Natural killer cell (primary cell): ENCODE data around the gene KMO. TPM values are rescaled to one million over a fixed set of nuclear protein-coding genes. Genes with fewer than 3 reads are reported as not detected.

Experiments
- ATAC-seq, 3 donors: fragments of 150-1000 bp in 2 of 3; fragments of 200-7000 bp in 1 of 3; cut with Tn5 transposase; 1 replicate in 1 of 3; 2 replicates in 2 of 3; pipeline ENCODE4 v1.10.0; 2021; ENCODE audit warnings: mild to moderate bottlenecking in 2 of 3, moderate library complexity in 2 of 3
- DNase-seq, 2 donors: peaks; one replicate each; pipeline versions ENCODE4 v3.0.0 to v3.0.0-alpha.2; 2013 to 2021; ENCODE audit warnings: mixed read lengths in 1 of 2
- H3K27ac ChIP-seq: one replicate; pipeline ENCODE4 v1.5.1; 2013; ENCODE audit warnings: mild to moderate bottlenecking, low read length
- H3K27me3 ChIP-seq: one replicate; pipeline ENCODE4 v1.6.1; 2013; ENCODE audit warnings: low read length; ENCODE audit not compliant: control insufficient read depth, insufficient read depth
- H3K36me3 ChIP-seq: one replicate; pipeline ENCODE4 v1.6.1; 2013; ENCODE audit warnings: low read length; ENCODE audit not compliant: control insufficient read depth, insufficient read depth
- H3K4me1 ChIP-seq: one replicate; pipeline ENCODE4 v1.6.1; 2013; ENCODE audit warnings: low read length; ENCODE audit not compliant: control insufficient read depth, insufficient read depth
- H3K4me3 ChIP-seq: one replicate; pipeline ENCODE4 v1.5.1; 2013; ENCODE audit warnings: low read length
- H3K9me3 ChIP-seq: one replicate; pipeline ENCODE4 v1.6.1; 2013; ENCODE audit warnings: low read length; ENCODE audit not compliant: control insufficient read depth, insufficient read depth
- H3K27ac Mint-ChIP-seq, 2 donors: one replicate each; pipeline ENCODE4 v1.8.0; 2022; ENCODE audit warnings: mild to moderate bottlenecking in 2 of 2, mixed read lengths in 2 of 2, moderate library complexity in 1 of 2
- H3K27me3 Mint-ChIP-seq, 2 donors: one replicate each; pipeline ENCODE4 v1.8.0; 2022; ENCODE audit warnings: low read depth in 2 of 2, mixed read lengths in 2 of 2
- H3K36me3 Mint-ChIP-seq: one replicate; pipeline ENCODE4 v1.8.0; 2022; ENCODE audit warnings: mixed read lengths
- H3K4me1 Mint-ChIP-seq, 2 donors: one replicate each; pipeline ENCODE4 v1.8.0; 2022; ENCODE audit warnings: mixed read lengths in 2 of 2
- H3K4me3 Mint-ChIP-seq: one replicate; pipeline ENCODE4 v1.8.0; 2022; ENCODE audit warnings: mild to moderate bottlenecking, moderate library complexity, mixed read lengths
- H3K9me3 Mint-ChIP-seq, 2 donors: one replicate each; pipeline ENCODE4 v1.8.0; 2022; ENCODE audit warnings: mixed read lengths in 2 of 2
- CTCF ChIP-seq: fragments of 200-600 bp; IDR thresholded peaks from one replicate; pipeline ENCODE4 v1.8.0; 2022; ENCODE audit warnings: antibody characterized with exemption
- WGBS: methylation state at CpG from one replicate; pipeline ENCODE4 v1.1.7; 2013; ENCODE audit warnings: missing lambda C conversion rate; ENCODE audit not compliant: insufficient coverage; 5-methylcytosine and 5-hydroxymethylcytosine counted together
- intact Hi-C: fragments of 100-400 bp; cut with micrococcal nuclease; formaldehyde crosslinking; loops from one replicate; pipeline ENCODE4 v1.14.2; 2022
- total RNA-seq, 4 donors: library from RNA; stranded (reverse); fragments of 120-200 nt in 1 of 4; gene quantifications; one replicate each; pipeline versions ENCODE4 v1.2.3 to v1.2.4, GENCODE V29; 2013 to 2022

Gene KMO
- total RNA-seq, 3 donors from 2014 or later (not counting 1 experiment from before 2014, with no cell fraction given) = 0.97 to 1.1 TPM; not detected in 1

GRCh38 chr1:241560849-241561187 is 28.6 kb downstream of the KMO start:
- Histone ChIP-seq H3K4me1 (no peaks in the 10 kb centered on the region), H3K27ac (no peak overlapping the region), H3K4me3 (no peak overlapping the region), H3K36me3 (no peaks in the 10 kb centered on the region), H3K27me3 (no peaks in the 10 kb centered on the region), H3K9me3 (no peaks in the 10 kb centered on the region)
- intact Hi-C loops = no loop called here
- H3K36me3 Mint-ChIP-seq = no peaks in the 10 kb centered on the region
- H3K9me3 Mint-ChIP-seq = no peaks in the 10 kb centered on the region
- no peak for TF ChIP-seq CTCF
- peaks cover 0 to 4% of the 10 kb centered on the region in 2 donors for H3K27me3 Mint-ChIP-seq
- H3K27ac Mint-ChIP-seq = no peak overlapping the region
- H3K4me3 Mint-ChIP-seq = no peak overlapping the region
- no peaks in the 10 kb centered on the region for H3K4me1 Mint-ChIP-seq
- DNase-seq (no peak), ATAC-seq (no peak)
- 93% methylated on average over 3 of the region's 3 CpGs for WGBS

GRCh38 chr1:241569848-241570247 is 37.7 kb downstream of the KMO start:
- peaks cover 11 to 45% of the 10 kb centered on the region in 2 donors for H3K27me3 Mint-ChIP-seq
- H3K27ac Mint-ChIP-seq = no peak overlapping the region
- Histone ChIP-seq H3K9me3 (no peaks in the 10 kb centered on the region), H3K36me3 (no peaks in the 10 kb centered on the region), H3K27ac (no peak overlapping the region), H3K4me3 (no peak overlapping the region), H3K27me3 (no peaks in the 10 kb centered on the region), H3K4me1 (no peaks in the 10 kb centered on the region)
- TF ChIP-seq CTCF = no peak
- no CpG with 5 or more reads among the region's 2 CpGs for WGBS
- no peak overlapping the region for H3K4me3 Mint-ChIP-seq
- DNase-seq (no peak), ATAC-seq (no peak)
- peaks cover 12% of the 10 kb centered on the region for H3K36me3 Mint-ChIP-seq
- H3K4me1 Mint-ChIP-seq = no peaks in the 10 kb centered on the region
- intact Hi-C loops = no loop called here
- H3K9me3 Mint-ChIP-seq = no peaks in the 10 kb centered on the region

- Mint-ChIP-seq H3K27me3 (peaks cover 18 to 67% of the 10 kb centered on the region in 2 donors), H3K4me3 (no peak overlapping the region), H3K36me3 (peaks cover 34% of the 10 kb centered on the region), H3K27ac (no peak overlapping the region), H3K9me3 (peaks cover 8 to 10% of the 10 kb centered on the region in 2 donors), H3K4me1 (no peaks in the 10 kb centered on the region)
- H3K27me3 ChIP-seq = no peaks in the 10 kb centered on the region
- intact Hi-C loops = no loop called here
- H3K9me3 ChIP-seq = no peaks in the 10 kb centered on the region
- H3K27ac ChIP-seq = no peak overlapping the region
- no peak for DNase-seq
- no peak for ATAC-seq
- H3K4me1 ChIP-seq = no peaks in the 10 kb centered on the region
- no peak for TF ChIP-seq CTCF
- H3K4me3 ChIP-seq = no peak overlapping the region
- no peaks in the 10 kb centered on the region for H3K36me3 ChIP-seq
These were observed 42.0 kb downstream of the KMO start for GRCh38 chr1:241574154-241574553.

- TF ChIP-seq CTCF = no peak
- H3K27me3 ChIP-seq = peaks cover 2% of the 10 kb centered on the region
- intact Hi-C loops = no loop called here
- WGBS = 81% methylated on average over 4 of the region's 4 CpGs
- no peaks in the 10 kb centered on the region for H3K36me3 ChIP-seq
- Mint-ChIP-seq H3K4me1 (no peaks in the 10 kb centered on the region), H3K36me3 (peaks cover 22% of the 10 kb centered on the region), H3K27me3 (peaks cover 13 to 24% of the 10 kb centered on the region in 2 donors), H3K4me3 (no peak overlapping the region), H3K27ac (no peak overlapping the region), H3K9me3 (peaks cover 8 to 10% of the 10 kb centered on the region in 2 donors)
- H3K4me3 ChIP-seq = no peak overlapping the region
- H3K4me1 ChIP-seq = no peaks in the 10 kb centered on the region
- no peak overlapping the region for H3K27ac ChIP-seq
- DNase-seq (no peak), ATAC-seq (no peak)
- no peaks in the 10 kb centered on the region for H3K9me3 ChIP-seq
These were observed 47.3 kb downstream of the KMO start for GRCh38 chr1:241579434-241579833.
